GM21825 (cell line): ENCODE measurements around the gene FMNL1.
A peak's percentile ranks its signal among the peaks of the same experiment; 100 is the strongest.

Source experiments
- ATAC-seq: cut with Tn5 transposase; IDR thresholded peaks from one replicate; pipeline ENCODE4 v1.9.1; 2021; ENCODE audit warnings: mild to moderate bottlenecking, moderate library complexity; ENCODE audit not compliant: unreplicated experiment

The FMNL1 gene

GRCh38 chr17:45256114-45256966, 34.7 kb downstream of the FMNL1 start:
- ATAC-seq, result no peak

DNA sequence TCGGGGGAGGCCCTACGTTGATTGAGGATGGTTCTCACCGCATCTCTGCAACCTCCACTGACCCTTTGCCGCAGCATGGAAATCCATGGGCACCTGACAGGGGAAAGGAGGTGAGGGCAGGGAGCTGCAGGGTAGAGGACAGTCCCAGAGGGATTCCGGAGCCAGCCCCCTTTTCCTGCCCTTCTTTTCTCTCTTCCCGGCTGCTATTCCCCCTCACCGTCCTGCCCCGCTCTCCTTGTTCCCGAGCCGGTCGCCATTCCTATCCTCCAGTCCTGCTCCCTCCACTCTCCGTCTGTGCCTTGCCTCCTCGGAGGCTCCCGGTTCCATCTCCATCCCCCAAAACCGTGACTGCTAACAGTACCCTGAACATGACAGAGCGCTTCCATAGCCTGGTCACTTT, 35.4 kb downstream of the FMNL1 start:
- no peak for ATAC-seq

- ATAC-seq, result no peak
These were observed 37.3 kb downstream of the FMNL1 start for GRCh38 chr17:45258981-45259380.

DNA sequence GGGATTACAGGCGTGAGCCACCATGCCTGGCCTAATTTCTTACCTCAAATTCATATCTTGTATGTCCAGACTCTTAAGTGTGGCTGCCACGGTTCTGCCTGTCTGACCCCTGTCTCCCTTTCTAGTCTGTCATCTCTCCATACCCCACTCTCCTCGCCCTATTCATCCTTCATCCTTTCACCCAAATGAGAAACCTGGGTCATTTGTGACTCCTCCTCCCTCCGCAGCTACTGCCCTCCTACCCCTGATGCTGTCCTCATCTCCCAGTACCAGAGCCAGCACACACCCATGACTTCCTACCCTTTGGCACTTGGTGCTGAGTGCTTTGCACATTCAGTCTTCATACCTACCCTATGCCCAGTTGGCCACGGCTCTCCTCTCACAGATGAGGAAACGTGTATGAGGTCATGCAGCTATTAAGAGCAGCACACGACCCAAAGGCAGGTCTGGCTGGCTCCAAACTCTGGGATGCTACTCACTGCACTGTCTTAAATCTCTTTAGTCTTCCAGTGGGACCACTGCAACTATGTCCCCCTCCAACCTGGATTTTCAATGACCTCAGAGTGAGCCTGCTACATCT, 38.6 kb downstream of the FMNL1 start:
- no peak for ATAC-seq

DNA sequence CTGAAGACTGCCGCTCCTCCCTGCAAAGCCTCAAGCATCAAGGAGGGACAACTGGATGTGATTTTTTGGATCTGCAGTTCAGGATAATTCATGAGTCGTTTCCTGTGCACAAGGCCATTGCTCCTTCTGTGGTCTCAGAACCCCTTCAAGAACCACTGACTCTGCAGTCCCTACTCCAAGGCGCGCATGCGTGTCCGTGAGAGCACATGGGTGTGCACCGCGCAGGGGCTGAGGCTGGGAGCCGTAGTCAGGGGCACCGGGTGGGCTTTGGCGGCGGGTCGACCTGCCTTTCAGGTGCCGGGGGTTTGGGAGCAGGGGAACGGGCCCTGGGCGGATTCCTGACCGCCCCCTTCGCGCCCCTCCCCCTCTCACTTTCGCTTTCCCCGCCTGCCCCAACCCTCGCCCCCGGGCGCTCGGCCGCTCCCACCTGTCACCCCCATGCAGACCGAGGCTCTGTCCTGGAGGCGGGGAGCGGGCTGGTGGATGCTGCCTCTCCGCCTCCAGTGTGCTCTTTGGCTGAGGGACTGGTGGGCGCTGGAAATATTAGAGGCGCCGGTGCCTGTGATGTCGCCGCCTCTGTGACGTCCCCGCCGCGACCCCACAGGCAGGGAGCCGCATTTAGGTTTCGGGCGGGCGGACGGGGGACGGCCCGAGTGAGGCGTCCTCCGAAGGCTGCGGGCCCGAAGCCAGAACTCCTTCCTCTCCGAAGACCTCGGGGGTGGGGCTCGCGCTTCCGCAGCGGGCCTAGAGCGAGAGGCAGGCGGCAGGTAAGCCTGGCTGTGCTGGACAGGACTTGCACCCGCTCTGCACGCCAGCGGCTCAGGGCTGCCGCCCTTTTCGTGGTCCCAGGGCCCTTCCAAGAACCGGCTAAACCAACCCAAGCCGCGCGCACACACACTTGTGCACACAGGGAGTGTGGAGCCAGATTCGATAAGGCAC, 40.2 kb downstream of the FMNL1 start, which contains the start of gene SPATA32:
Gene SPATA32, minus strand, starts transcription at position 518 of the 939 bp plus-strand sequence. Its CDS starts 78 bp downstream, at position 440.
- ATAC-seq, result no peak

DNA sequence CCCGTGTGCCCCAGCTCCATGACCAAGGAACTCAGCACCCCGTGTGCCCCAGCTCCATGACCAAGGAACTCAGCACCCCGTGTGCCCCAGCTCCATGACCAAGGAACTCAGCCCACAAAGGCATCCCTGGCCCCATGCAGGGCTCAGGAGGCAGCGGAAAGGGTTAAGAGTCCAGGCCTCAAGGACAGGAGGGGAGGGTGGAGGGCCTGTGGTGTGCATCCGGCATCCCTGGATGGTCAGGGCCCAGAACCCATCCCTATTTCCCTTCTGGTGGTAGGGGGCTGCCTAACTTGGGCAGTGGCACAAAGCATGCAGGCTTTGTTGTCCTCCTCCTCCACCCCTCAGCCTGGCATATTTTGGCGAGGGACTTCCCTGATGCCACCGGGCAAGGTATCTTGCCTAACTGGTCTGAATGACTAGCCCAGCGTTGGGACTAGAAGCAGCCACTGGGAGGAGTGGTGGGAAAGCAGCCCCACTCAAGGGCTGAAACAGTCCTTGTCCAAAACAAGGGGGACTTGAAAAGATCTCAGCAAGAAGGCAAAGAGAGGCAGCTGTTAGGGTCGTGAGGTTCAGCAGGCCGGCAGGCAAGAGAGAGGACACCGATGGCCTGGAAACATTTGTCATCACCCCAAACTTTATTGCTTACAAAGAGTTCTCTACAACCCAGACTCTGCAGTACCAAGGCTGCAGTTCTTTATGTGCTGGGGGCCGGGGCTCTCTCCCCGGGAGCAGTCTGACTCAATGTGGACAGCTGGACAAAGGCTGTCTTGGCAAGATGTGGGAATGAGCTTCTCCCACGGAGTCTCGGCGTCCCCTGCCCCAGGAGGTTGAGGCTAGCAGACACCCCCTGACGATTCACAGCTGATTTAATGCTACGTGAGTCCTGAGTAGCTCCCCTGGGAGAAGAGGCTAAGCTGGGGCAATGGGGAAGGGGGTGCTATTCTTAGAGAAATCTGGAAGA, 41.1 kb downstream of the FMNL1 start:
- ATAC-seq, result no peak

- ATAC-seq, result no peak
These were observed 41.8 kb downstream of the FMNL1 start for GRCh38 chr17:45263477-45263860.

- no peak for ATAC-seq
These were observed 42.7 kb downstream of the FMNL1 start for GRCh38 chr17:45264430-45264829.

- no peak for ATAC-seq
These were observed 43.3 kb downstream of the FMNL1 start for GRCh38 chr17:45264988-45265387.

DNA sequence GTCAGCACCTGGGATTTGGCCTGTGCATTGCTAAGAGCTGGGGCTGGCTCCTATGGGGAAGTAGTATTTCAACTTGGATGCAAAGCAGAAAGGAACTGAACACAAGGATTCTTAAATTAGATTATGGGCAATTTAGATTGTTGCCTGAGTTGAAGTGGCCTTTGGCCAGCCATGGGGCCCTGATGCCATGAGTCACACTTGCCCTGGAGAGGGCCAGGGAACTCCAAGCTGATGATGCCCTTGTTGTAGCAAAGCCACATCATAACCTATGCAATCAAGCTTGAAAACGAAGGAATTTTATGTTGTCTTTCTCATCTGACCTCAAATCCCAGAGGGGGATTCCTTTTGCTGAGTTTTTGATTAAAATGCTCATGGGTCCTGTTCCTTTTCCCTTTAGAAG, 44.1 kb downstream of the FMNL1 start:
- no peak for ATAC-seq

DNA sequence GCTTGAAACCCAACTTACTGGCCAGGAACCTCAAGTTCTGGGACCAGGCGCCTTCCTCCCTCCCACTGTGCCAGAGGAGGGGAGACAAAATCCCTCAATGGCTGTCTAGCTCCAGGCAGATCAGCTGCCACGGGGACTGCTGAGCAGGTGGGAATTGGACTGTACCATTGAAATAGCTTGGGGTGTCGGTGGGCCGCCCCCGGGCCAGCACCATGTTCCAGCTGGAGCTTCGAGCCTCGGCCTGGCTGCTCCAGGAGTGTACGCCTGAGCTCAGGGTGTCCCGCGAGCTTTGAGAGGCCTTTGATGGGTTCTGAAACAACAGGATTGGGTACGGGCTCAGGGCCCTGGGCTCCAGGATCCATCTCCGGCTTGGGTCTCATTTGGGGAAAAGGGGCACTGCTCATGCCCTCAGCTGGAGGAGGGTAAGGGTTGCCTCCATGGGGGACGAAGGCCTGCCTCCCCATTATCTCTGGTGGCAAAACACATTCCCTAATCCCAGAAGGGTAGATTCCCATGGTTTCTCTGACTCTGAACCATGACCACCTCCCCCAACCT, 44.8 kb downstream of the FMNL1 start:
- no peak for ATAC-seq

DNA sequence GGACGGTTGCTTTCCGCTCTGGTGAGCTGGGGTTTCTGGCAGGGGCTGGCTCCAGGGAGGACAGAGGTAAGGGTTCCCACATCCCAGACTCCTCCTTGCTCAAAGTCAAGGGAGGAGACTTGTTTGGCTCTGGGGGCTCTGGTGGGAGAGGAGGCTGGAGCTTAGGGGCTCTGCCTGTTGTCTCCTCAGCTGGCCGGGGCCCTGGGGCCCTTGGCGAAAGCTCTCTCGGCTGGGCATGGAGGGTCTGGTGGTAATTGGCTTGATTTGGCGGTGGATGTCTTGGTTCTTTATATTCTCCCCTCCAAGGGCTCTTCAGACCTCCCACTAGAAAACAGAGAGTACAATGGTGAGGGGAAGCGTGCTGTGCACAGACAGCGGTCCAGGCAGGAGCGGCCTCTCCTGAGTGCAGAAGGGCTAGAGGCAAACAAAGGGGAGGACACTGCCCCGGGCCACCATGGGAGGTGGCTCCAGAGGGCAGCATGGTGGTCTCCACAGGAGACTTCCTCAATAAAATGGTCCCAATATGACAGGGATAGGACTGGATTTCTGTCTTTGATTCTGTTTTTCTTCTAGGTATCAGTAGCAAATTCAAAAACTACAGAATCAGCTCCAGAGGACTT, 45.9 kb downstream of the FMNL1 start:
- no peak for ATAC-seq

DNA sequence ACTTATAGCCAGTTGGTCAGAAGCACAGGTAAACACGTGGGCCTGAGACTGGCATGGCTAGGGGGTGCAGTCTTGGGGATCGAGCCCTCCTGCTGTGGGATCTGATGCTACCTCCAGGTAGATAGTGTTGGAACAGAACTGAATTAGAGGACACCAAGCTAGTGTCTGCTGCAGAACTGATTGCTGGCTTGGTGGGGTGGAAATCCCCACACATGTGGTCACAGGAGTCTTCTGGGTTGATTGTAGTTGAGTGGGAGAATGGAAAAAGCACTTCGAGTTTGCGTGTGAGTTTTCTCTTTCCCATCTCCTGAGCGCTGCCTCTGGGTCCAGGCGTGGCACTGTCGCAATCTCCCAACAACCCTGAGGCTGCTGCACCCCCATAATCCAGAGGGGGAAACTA, 48.2 kb downstream of the FMNL1 start:
- ATAC-seq, result no peak

- no peak for ATAC-seq
These were observed 49.2 kb downstream of the FMNL1 start for GRCh38 chr17:45270828-45271418.

DNA sequence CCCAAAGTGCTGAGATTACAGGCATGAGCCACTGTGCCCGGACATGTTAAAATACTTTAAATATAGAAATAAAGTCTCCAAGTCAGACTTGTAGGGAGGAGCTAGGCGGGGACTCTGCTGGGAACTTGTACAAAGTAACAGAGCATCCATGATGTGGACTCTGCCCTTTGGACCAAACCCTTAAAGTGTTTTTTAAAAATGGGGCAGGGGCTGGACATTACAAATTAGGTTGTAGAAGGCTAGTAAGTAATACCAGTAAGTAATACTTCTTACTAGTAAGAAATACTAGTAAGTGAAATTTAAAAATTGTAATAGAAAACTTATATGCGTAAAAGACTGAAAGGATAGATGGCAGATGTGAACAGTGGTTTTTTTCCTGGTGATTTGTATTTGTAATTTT, 49.9 kb downstream of the FMNL1 start:
- no peak for ATAC-seq

- no peak for ATAC-seq
These were observed 51.9 kb downstream of the FMNL1 start for GRCh38 chr17:45273551-45273957.

DNA sequence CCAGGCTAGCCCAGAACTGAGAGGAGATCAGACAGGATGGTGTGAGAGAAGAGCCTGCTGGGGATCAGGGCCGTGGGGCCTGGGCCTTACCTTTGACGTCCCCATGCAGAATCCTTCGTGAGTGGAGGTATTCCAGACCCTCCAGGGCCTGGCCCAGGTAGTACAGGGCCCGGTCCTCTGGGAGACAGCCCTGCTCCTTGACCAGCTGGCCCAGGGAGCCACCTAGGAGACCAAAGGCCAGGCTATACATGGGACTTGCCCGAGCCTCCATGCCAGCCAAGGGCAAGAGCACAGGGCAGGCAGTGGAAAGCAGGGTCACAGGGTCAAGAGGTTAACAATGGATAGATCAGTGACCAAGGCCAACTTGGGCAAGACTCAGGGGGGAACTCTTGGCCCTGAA, 52.3 kb downstream of the FMNL1 start:
- no peak for ATAC-seq

DNA sequence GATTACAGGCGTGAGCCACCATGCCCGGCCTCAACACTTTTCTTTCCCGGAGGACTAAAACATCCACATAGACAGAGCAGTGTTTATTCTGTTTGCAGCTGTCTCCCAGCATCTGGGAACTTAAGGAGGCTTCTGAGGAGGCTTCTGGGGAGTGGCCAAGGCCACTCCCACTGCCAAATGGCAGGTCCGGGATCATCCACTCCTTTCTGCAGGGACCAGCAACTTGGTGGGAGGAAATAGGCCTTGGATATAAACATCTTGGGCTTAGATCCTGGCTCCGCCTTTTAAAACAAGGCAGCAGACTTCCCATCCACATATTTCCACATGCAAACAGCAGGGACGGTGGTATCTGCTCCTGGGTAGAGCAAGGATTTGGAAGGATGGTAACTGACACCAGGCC, 54.3 kb downstream of the FMNL1 start:
- no peak for ATAC-seq

DNA sequence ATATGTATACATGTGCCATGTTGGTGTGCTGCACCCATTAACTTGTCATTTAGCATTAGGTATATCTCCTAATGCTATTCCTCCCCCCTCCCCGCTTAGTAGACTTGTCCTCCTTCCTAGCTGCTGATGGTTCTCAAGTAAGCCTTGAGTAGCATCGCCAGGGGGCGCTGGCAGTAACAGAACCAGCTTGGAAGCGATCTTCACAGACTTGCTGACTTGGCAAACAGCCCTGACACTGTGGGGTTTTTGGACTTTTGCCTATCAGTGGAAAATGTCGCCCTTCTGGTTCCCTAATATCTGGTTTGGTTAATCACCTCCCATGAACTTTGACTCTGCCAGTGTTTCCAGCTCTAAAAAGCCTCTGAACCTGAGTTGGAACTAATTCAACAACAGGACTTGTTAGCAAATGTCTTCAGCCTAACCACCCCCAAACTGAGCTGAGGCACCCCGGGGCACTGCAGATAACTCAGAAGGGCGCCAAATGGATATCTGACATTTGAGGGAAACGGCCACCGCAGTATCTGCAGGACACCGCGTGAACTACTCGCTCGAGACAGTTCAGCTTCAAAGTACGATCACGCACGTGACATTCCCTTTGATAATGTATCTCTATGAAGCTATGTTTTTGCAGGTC, 55.6 kb downstream of the FMNL1 start:
- ATAC-seq, result peak; percentile 75
